MCF 10A (cell line): ENCODE results near the gene CELF4. TPM values are rescaled to one million over a fixed set of nuclear protein-coding genes. Genes with fewer than 3 reads are reported as not detected.

ENCODE experiments used
- BruUV-seq: library from RNA; stranded (reverse); fragments of 400-500 nt; replicated peaks from 2 replicates; lab custom pipeline; 2021; lab: Mats Ljungman, UMichigan
- CTCF ChIA-PET: fragments of 300-600 bp; sonication (Branson Sonifier 250); formaldehyde crosslinking; extraction: SDS; loops from one replicate; lab custom pipeline; 2021; ENCODE audit warnings: antibody characterized with exemption, inconsistent platforms; lab: Yijun Ruan, JAX
- POLR2A ChIA-PET: fragments of 300-600, 350-650 bp; sonication (Branson Sonifier 250); formaldehyde crosslinking; extraction: SDS; loops from one replicate; lab custom pipeline; 2020; ENCODE audit warnings: antibody characterized with exemption, inconsistent platforms; lab: Yijun Ruan, JAX
- DNase-seq: peaks from one replicate; pipeline ENCODE4 v3.0.0-alpha.2; 2018; ENCODE audit not compliant: unreplicated experiment
- H3K27ac Mint-ChIP-seq: one replicate; pipeline ENCODE4 v1.8.0; 2022; ENCODE audit warnings: mild to moderate bottlenecking, low read depth, mixed read lengths; ENCODE audit not compliant: unreplicated experiment
- H3K27me3 Mint-ChIP-seq: one replicate; pipeline ENCODE4 v1.8.0; 2022; ENCODE audit warnings: mixed read lengths; ENCODE audit not compliant: insufficient read depth, unreplicated experiment
- H3K36me3 Mint-ChIP-seq: one replicate; pipeline ENCODE4 v1.8.0; 2022; ENCODE audit warnings: mild to moderate bottlenecking, moderate library complexity, mixed read lengths; ENCODE audit not compliant: insufficient read depth, unreplicated experiment
- H3K4me1 Mint-ChIP-seq: one replicate; pipeline ENCODE4 v1.8.0; 2022; ENCODE audit warnings: mixed read lengths; ENCODE audit not compliant: insufficient read depth, unreplicated experiment
- H3K4me3 Mint-ChIP-seq: one replicate; pipeline ENCODE4 v1.8.0; 2022; ENCODE audit warnings: mild to moderate bottlenecking, moderate library complexity, mixed read lengths; ENCODE audit not compliant: unreplicated experiment
- H3K9me3 Mint-ChIP-seq: one replicate; pipeline ENCODE4 v1.8.0; 2022; ENCODE audit warnings: mixed read lengths; ENCODE audit not compliant: unreplicated experiment
- intact Hi-C: fragments of 100-400 bp; cut with micrococcal nuclease; formaldehyde crosslinking; loops from 2 replicates; pipeline ENCODE4 v1.14.1; 2022
- total RNA-seq: library from RNA; stranded (reverse); gene quantifications from 2 replicates; pipeline ENCODE4 v1.2.3, GENCODE V29; 2022
- TF ChIP-seq, protein P1 (sequence below): fragments of 200-600 bp; IDR thresholded peaks from one replicate; pipeline ENCODE4 v1.8.0; 2022; ENCODE audit warnings: antibody characterized with exemption, mild to moderate bottlenecking; ENCODE audit not compliant: unreplicated experiment

CELF4 gene
- total RNA-seq, 1 experiment from 2014 or later, result not detected

DNA sequence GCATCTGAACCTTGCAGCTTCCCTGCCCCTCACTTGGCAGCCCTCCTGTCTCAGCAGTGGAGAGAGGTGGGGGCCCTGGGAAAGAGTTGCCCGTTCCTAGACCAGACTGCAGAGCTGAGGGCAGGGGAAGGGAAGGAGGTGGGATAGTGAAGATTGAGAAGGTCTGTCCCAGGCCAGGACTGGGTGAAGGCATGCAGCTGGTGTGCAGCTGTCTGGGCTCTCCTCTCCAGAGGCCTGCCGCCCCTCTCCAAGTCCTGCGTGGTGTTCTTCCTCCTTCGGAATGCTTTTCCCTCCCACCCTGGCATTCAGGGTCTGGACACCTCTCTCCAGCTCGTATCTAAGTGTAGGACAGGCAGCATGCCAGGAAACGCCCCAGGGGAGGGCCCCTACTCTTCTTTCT, 323.5 kb downstream of the CELF4 start:
- TF ChIP-seq, protein P1, sequence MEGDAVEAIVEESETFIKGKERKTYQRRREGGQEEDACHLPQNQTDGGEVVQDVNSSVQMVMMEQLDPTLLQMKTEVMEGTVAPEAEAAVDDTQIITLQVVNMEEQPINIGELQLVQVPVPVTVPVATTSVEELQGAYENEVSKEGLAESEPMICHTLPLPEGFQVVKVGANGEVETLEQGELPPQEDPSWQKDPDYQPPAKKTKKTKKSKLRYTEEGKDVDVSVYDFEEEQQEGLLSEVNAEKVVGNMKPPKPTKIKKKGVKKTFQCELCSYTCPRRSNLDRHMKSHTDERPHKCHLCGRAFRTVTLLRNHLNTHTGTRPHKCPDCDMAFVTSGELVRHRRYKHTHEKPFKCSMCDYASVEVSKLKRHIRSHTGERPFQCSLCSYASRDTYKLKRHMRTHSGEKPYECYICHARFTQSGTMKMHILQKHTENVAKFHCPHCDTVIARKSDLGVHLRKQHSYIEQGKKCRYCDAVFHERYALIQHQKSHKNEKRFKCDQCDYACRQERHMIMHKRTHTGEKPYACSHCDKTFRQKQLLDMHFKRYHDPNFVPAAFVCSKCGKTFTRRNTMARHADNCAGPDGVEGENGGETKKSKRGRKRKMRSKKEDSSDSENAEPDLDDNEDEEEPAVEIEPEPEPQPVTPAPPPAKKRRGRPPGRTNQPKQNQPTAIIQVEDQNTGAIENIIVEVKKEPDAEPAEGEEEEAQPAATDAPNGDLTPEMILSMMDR, result no peak
- DNase-seq, result no peak
- no peaks in the 10 kb centered on the region for H3K4me1 Mint-ChIP-seq

DNA sequence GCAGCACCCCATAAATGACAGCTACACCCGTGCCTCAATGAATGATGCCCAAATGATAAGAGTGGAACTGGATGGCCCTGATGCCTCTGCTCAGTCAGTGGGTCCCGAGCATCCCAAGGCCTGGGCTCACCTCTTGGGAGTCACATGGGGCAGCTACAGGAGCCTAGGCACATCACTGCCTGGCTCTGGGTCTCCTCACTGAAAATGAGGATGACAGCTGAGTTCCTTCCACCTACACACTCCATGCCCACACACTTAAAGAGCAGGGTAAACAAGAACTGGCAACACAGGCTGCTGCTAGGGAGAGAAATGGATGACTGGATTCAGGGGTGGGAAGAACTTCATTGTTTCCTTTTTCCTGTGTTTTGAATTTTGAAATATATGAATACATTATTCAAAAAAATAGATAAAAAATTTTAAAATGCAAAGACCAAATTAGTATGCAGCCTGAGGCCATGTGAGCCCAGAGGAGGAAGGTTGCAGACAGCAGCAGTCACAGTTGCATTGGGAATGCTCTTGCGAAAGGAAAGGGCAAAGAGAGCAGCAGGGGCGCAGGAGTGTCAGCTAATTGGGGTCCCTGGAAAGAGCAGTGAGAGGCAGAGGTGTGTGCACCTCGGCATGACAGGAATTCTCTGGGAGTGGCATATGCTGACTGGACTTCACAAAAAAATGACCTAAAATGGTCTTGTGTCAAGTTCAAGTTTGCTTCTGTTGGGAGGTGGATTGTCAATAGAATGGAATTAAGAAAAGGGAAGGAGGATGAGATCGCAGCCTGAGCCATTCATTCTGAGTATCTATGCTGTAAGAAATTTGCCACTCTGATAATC, 327.1 kb downstream of the CELF4 start:
- Mint-ChIP-seq H3K27ac (no peak overlapping the region), H3K4me1 (no peaks in the 10 kb centered on the region), H3K27me3 (no peaks in the 10 kb centered on the region), H3K36me3 (no peaks in the 10 kb centered on the region), H3K4me3 (no peak overlapping the region), H3K9me3 (no peaks in the 10 kb centered on the region)
- TF ChIP-seq, protein P1, result no peak
- DNase-seq, result no peak
- no TSS peak for BruUV-seq
- ChIA-PET CTCF (interaction anchor here (1.0 kb wide), 1 partner anchor 27 kb away, joined by 3 read pairs; no protein-coding TSS in a partner anchor), POLR2A (no interaction called here)
- intact Hi-C loops, result no loop called here

More for the DNA sequence above, 323.5 kb downstream of the CELF4 start:
- H3K36me3 Mint-ChIP-seq, result no peaks in the 10 kb centered on the region
- H3K27me3 Mint-ChIP-seq, result no peaks in the 10 kb centered on the region
- ChIA-PET CTCF (interaction anchor here (0.8 kb wide), 1 partner anchor 396 kb away, joined by 5 read pairs; no protein-coding TSS in a partner anchor), POLR2A (no interaction called here)
- intact Hi-C loops, result no loop called here
- H3K9me3 Mint-ChIP-seq, result no peaks in the 10 kb centered on the region
- H3K27ac Mint-ChIP-seq, result no peak overlapping the region
- no peak overlapping the region for H3K4me3 Mint-ChIP-seq
- BruUV-seq, result no TSS peak

DNA sequence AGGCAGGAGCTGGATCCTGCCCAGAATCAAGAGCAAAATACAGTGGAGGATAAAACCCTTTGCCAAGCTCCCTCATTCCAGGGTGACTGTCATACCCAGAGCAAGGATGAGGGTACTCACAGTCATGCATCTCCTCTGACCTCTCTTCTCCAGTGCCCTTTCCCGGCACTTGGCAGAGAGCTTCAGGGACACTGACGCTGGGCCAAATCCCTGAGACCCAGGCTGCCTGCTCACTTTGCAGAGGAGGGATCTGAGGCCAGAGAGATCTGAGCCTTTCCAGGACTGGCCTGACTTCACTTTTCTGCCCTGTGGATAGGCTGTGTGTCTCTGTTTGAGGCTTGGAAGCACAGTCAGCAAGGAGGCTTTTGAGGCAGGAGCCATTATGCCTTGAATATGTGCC, 330.0 kb downstream of the CELF4 start:
- BruUV-seq, result no TSS peak
- POLR2A ChIA-PET, result no interaction called here
- CTCF ChIA-PET, result no interaction called here
- Mint-ChIP-seq H3K36me3 (no peaks in the 10 kb centered on the region), H3K27me3 (no peaks in the 10 kb centered on the region), H3K4me1 (no peaks in the 10 kb centered on the region), H3K4me3 (no peak overlapping the region), H3K9me3 (no peaks in the 10 kb centered on the region), H3K27ac (no peak overlapping the region)
- TF ChIP-seq, protein P1, result no peak
- intact Hi-C loops, result no loop called here
- DNase-seq, result no peak

DNA sequence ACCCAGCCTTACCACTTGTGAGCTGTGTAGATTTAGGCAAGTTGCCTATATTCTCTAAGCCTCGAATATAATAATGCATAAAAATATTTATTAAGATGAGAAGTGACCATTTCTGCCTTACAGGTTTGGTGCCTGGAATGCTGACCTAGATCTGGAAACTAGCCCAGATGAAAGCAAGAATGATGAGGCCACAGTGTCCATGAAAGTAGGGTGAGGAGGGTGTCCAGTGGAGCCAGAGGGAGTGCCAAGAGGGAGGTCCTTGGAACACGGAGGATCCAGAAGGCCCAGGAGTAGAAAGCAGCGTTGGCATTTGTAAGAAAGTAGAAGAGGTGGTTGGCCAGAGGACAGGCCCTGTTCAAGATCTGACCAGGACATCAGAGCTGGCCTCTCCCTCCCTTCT, 334.3 kb downstream of the CELF4 start:
- CTCF ChIA-PET, result no interaction called here
- TF ChIP-seq, protein P1, result no peak
- Mint-ChIP-seq H3K4me3 (no peak overlapping the region), H3K27me3 (no peaks in the 10 kb centered on the region), H3K27ac (no peak overlapping the region), H3K9me3 (no peaks in the 10 kb centered on the region), H3K4me1 (no peaks in the 10 kb centered on the region), H3K36me3 (no peaks in the 10 kb centered on the region)
- DNase-seq, result no peak
- no TSS peak for BruUV-seq
- intact Hi-C loops, result no loop called here
- POLR2A ChIA-PET, result no interaction called here
